ENCODE measurements around the gene AKAP6.

The AKAP6 gene

GRCh38 chr14:32542507-32542906 lies 213.4 kb downstream of the AKAP6 start:
- no peak for DNase-seq (ENCODE audit: low read depth)
- no peak overlapping the region for H3K4me3 ChIP-seq (ENCODE audit: low read depth, low read length)
- no peak for TF ChIP-seq CTCF (IDR thresholded peaks at IDR 0.05; ENCODE audit: low read depth, low read length, missing control alignments)

- no peak for DNase-seq (ENCODE audit: low read depth)
- TF ChIP-seq CTCF (IDR thresholded peaks at IDR 0.05; ENCODE audit: low read depth, low read length, missing control alignments): no peak
- H3K4me3 ChIP-seq (ENCODE audit: low read depth, low read length): no peak overlapping the region
These were observed 216.0 kb downstream of the AKAP6 start for GRCh38 chr14:32545095-32545494.

- DNase-seq (ENCODE audit: low read depth): no peak
- TF ChIP-seq CTCF (IDR thresholded peaks at IDR 0.05; ENCODE audit: low read depth, low read length, missing control alignments): no peak
- H3K4me3 ChIP-seq (ENCODE audit: low read depth, low read length): no peak overlapping the region
These were observed 216.6 kb downstream of the AKAP6 start for GRCh38 chr14:32545506-32546210.

GRCh38 chr14:32546246-32546645 lies 217.1 kb downstream of the AKAP6 start:
- no peak for DNase-seq (ENCODE audit: low read depth)
- TF ChIP-seq CTCF (IDR thresholded peaks at IDR 0.05; ENCODE audit: low read depth, low read length, missing control alignments): no peak
- H3K4me3 ChIP-seq (ENCODE audit: low read depth, low read length): no peak overlapping the region

GRCh38 chr14:32552766-32553165 lies 223.7 kb downstream of the AKAP6 start:
- no peak for TF ChIP-seq CTCF (IDR thresholded peaks at IDR 0.05; ENCODE audit: low read depth, low read length, missing control alignments)
- DNase-seq (ENCODE audit: low read depth): no peak
- no peak overlapping the region for H3K4me3 ChIP-seq (ENCODE audit: low read depth, low read length)

GRCh38 chr14:32559048-32559447 lies 229.9 kb downstream of the AKAP6 start:
- no peak overlapping the region for H3K4me3 ChIP-seq (ENCODE audit: low read depth, low read length)
- TF ChIP-seq CTCF (IDR thresholded peaks at IDR 0.05; ENCODE audit: low read depth, low read length, missing control alignments): no peak
- no peak for DNase-seq (ENCODE audit: low read depth)

- TF ChIP-seq CTCF (IDR thresholded peaks at IDR 0.05; ENCODE audit: low read depth, low read length, missing control alignments): no peak
- DNase-seq (ENCODE audit: low read depth): no peak
- no peak overlapping the region for H3K4me3 ChIP-seq (ENCODE audit: low read depth, low read length)
These were observed 230.5 kb downstream of the AKAP6 start for GRCh38 chr14:32559590-32559989.

Data from GM12864 (cell line).